Measurements from ENCODE around the gene CRYBB1.

GRCh38 chr22:26573026-26573662, 44.7 kb downstream of the CRYBB1 start:
- TF ChIP-seq EZH2 (IDR thresholded peaks at IDR 0.05) (no peak), FOXP2 (optimal IDR thresholded peaks at IDR 0.05; ENCODE audit: control extremely low read depth, extremely low read length, insufficient read depth) (no peak), POLR2AphosphoS5 (IDR thresholded peaks at IDR 0.05; ENCODE audit: borderline replicate concordance, low read depth, low read length) (no peak)
